Cardiac muscle cell (in vitro differentiated cells and primary cell): Measurements from ENCODE around the gene TAS1R3. TPM values are rescaled to one million over a fixed set of nuclear protein-coding genes. Genes with fewer than 3 reads are reported as not detected.

Experiments used
- DNase-seq, 2 donors: peaks; one replicate each; pipeline versions ENCODE4 v3.0.0 to v3.0.0-alpha.2; 2010 to 2017; ENCODE audit warnings: low read depth in 1 of 2, low spot score in 1 of 2
- H3K27ac ChIP-seq: fragments of 200-600 bp; sonication (generic); 2 replicates; pipeline ENCODE4 v1.5.1; 2016
- H3K27me3 ChIP-seq: fragments of 200-600 bp; sonication (generic); 2 replicates; pipeline ENCODE4 v1.6.0; 2016; ENCODE audit warnings: control low read depth
- H3K36me3 ChIP-seq: fragments of 200-600 bp; sonication (generic); 2 replicates; pipeline ENCODE4 v1.5.1; 2016; ENCODE audit warnings: control low read depth
- H3K4me1 ChIP-seq: fragments of 200-600 bp; sonication (generic); 2 replicates; pipeline ENCODE4 v1.8.1; 2017; ENCODE audit warnings: low read depth, mild to moderate bottlenecking, mixed run types
- H3K4me3 ChIP-seq: fragments of 200-600 bp; sonication (generic); 2 replicates; pipeline ENCODE4 v1.5.1; 2016; ENCODE audit warnings: mild to moderate bottlenecking
- H3K9me3 ChIP-seq: fragments of 200-600 bp; sonication (generic); 2 replicates; pipeline ENCODE4 v1.5.1; 2017; ENCODE audit warnings: low read depth, mild to moderate bottlenecking, control low read depth
- CTCF ChIP-seq: IDR thresholded peaks from 2 replicates; pipeline ENCODE4 v1.5.1; 2012; ENCODE audit warnings: low read depth, mild to moderate bottlenecking, low read length
- polyA plus RNA-seq: library from polyadenylated mRNA; unstranded; fragments of >200 nt; fragmentation: Nextera tagmentation; extraction: Ambion mirVana; gene quantifications from 2 replicates; pipeline ENCODE4 v1.2.1, GENCODE V29; 2016
- total RNA-seq: library from RNA; depleted of rRNA; stranded (reverse); fragments of >200 nt; gene quantifications from 2 replicates; pipeline ENCODE4 v1.2.3, GENCODE V29; 2016

TAS1R3 gene
- total and polyA plus RNA-seq, 2 experiments from 2014 or later: 0.32 to 1.1 TPM

GRCh38 chr1:1310476-1311053, 20.5 kb upstream of the TAS1R3 start:
- TF ChIP-seq CTCF: no peak
- H3K4me3 ChIP-seq: no peak overlapping the region
- no peak for DNase-seq
- no peak overlapping the region for H3K27ac ChIP-seq
- H3K27me3 ChIP-seq: no peaks in the 10 kb centered on the region
- H3K9me3 ChIP-seq: no peaks in the 10 kb centered on the region
- H3K36me3 ChIP-seq: peaks cover 9% of the 10 kb centered on the region
- H3K4me1 ChIP-seq: peaks cover 15% of the 10 kb centered on the region

- H3K4me1 ChIP-seq: peaks cover 7% of the 10 kb centered on the region
- no peak overlapping the region for H3K4me3 ChIP-seq
- DNase-seq: no peak
- TF ChIP-seq CTCF: no peak
- H3K36me3 ChIP-seq: peaks cover 9% of the 10 kb centered on the region
- H3K27me3 ChIP-seq: no peaks in the 10 kb centered on the region
- H3K9me3 ChIP-seq: no peaks in the 10 kb centered on the region
- H3K27ac ChIP-seq: no peak overlapping the region
These were observed 19.7 kb upstream of the TAS1R3 start for GRCh38 chr1:1311107-1312104.

- Histone ChIP-seq H3K36me3 (peaks cover 9% of the 10 kb centered on the region), H3K9me3 (no peaks in the 10 kb centered on the region), H3K4me3 (no peak overlapping the region), H3K27me3 (no peaks in the 10 kb centered on the region), H3K27ac (no peak overlapping the region), H3K4me1 (no peaks in the 10 kb centered on the region)
- DNase-seq: no peak
- TF ChIP-seq CTCF: no peak
These were observed 18.4 kb upstream of the TAS1R3 start for GRCh38 chr1:1312450-1313314.

GRCh38 chr1:1313500-1314236, 17.4 kb upstream of the TAS1R3 start:
- no peaks in the 10 kb centered on the region for H3K9me3 ChIP-seq
- no peaks in the 10 kb centered on the region for H3K4me1 ChIP-seq
- no peak for TF ChIP-seq CTCF
- no peaks in the 10 kb centered on the region for H3K27me3 ChIP-seq
- no peak overlapping the region for H3K27ac ChIP-seq
- H3K4me3 ChIP-seq: no peak overlapping the region
- no peak for DNase-seq
- peaks cover 11% of the 10 kb centered on the region for H3K36me3 ChIP-seq

GRCh38 chr1:1314237-1314586, 16.9 kb upstream of the TAS1R3 start:
- H3K4me1 ChIP-seq: no peaks in the 10 kb centered on the region
- peaks cover 16% of the 10 kb centered on the region for H3K36me3 ChIP-seq
- DNase-seq: no peak
- no peaks in the 10 kb centered on the region for H3K27me3 ChIP-seq
- TF ChIP-seq CTCF: no peak
- H3K4me3 ChIP-seq: no peak overlapping the region
- no peaks in the 10 kb centered on the region for H3K9me3 ChIP-seq
- H3K27ac ChIP-seq: no peak overlapping the region
